Measurements from ENCODE around the gene TMEM18. TPM values are rescaled to one million over a fixed set of nuclear protein-coding genes. Genes with fewer than 3 reads are reported as not detected.

Gene TMEM18
- total and polyA plus RNA-seq, 2 of the 13 experiments (the other 11 are each of a cell fraction or from before 2014, with no cell fraction given) = 45.9 to 49.4 TPM

DNA sequence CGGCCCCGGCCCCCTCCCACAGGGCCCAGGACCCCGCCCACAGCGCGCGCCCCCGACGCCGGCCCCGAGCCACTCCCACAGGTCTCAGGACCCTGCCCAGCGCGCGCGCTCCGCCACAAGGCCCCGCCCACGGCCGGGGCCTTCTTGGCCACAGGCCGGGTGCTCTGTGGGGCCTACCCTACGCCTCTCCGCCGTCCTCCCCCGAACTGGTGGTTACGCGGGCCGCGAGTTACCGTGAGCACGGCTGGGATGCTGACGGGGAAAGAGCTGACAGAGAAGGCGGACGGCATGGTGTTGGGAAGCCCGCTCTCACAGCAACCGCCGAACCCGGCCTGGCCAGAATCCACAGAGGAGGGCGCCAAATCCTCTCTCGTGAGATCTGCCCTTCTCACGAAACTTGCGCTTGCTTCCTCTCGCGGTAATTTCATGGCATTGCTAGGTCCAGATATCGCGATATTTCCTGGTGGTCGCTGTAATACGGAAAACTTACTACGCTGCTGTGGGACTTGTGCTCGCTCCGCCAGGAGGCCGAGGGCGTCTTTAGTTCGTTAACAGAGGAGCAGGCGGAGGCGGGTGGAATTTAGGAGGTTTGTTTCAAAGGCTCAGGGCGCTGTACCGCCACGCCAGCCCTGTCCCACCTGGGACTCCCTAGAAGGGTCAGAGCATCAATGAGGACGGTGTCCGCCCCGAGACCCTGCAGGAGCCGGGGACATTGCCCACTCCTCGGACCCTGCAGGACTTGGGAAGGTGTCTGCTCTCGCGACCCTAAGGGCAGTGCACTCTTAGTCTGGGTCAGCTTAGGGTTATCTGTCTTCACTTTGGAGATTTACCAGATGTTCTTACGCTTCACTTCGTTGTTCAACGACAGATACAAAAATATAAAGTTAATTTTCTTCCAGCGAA, at the start of gene TMEM18 (continued):
- TF ChIP-seq ZBTB7A (CRISPR knock-in tag; IDR thresholded peaks at IDR 0.05) = peak; percentile 76; the same call in 1 of the 2 replicates
- peak; percentile 95 for TF ChIP-seq ZNF547 (CRISPR knock-in tag; IDR thresholded peaks at IDR 0.05)
- no peak for TF ChIP-seq U2AF2 (IDR thresholded peaks at IDR 0.05; ENCODE audit: low read depth, low read length)
- TF ChIP-seq, protein P1, sequence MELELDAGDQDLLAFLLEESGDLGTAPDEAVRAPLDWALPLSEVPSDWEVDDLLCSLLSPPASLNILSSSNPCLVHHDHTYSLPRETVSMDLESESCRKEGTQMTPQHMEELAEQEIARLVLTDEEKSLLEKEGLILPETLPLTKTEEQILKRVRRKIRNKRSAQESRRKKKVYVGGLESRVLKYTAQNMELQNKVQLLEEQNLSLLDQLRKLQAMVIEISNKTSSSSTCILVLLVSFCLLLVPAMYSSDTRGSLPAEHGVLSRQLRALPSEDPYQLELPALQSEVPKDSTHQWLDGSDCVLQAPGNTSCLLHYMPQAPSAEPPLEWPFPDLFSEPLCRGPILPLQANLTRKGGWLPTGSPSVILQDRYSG (CRISPR knock-in tag; IDR thresholded peaks at IDR 0.05) = peak; percentile 86; the same call in 1 of the 2 replicates
- TF ChIP-seq, protein P2, sequence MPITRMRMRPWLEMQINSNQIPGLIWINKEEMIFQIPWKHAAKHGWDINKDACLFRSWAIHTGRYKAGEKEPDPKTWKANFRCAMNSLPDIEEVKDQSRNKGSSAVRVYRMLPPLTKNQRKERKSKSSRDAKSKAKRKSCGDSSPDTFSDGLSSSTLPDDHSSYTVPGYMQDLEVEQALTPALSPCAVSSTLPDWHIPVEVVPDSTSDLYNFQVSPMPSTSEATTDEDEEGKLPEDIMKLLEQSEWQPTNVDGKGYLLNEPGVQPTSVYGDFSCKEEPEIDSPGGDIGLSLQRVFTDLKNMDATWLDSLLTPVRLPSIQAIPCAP (CRISPR knock-in tag; IDR thresholded peaks at IDR 0.05; ENCODE audit: low read depth) = peak; percentile 24; the same call in 1 of the 2 replicates
- TF ChIP-seq SNAPC2 (CRISPR knock-in tag; IDR thresholded peaks at IDR 0.05) = peak; percentile 93
- TF ChIP-seq, protein P3, sequence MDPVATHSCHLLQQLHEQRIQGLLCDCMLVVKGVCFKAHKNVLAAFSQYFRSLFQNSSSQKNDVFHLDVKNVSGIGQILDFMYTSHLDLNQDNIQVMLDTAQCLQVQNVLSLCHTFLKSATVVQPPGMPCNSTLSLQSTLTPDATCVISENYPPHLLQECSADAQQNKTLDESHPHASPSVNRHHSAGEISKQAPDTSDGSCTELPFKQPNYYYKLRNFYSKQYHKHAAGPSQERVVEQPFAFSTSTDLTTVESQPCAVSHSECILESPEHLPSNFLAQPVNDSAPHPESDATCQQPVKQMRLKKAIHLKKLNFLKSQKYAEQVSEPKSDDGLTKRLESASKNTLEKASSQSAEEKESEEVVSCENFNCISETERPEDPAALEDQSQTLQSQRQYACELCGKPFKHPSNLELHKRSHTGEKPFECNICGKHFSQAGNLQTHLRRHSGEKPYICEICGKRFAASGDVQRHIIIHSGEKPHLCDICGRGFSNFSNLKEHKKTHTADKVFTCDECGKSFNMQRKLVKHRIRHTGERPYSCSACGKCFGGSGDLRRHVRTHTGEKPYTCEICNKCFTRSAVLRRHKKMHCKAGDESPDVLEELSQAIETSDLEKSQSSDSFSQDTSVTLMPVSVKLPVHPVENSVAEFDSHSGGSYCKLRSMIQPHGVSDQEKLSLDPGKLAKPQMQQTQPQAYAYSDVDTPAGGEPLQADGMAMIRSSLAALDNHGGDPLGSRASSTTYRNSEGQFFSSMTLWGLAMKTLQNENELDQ (CRISPR knock-in tag; IDR thresholded peaks at IDR 0.05; ENCODE audit: borderline replicate concordance) = peak; percentile 93; the same call in 1 of the 2 replicates
- TF ChIP-seq, protein P4, sequence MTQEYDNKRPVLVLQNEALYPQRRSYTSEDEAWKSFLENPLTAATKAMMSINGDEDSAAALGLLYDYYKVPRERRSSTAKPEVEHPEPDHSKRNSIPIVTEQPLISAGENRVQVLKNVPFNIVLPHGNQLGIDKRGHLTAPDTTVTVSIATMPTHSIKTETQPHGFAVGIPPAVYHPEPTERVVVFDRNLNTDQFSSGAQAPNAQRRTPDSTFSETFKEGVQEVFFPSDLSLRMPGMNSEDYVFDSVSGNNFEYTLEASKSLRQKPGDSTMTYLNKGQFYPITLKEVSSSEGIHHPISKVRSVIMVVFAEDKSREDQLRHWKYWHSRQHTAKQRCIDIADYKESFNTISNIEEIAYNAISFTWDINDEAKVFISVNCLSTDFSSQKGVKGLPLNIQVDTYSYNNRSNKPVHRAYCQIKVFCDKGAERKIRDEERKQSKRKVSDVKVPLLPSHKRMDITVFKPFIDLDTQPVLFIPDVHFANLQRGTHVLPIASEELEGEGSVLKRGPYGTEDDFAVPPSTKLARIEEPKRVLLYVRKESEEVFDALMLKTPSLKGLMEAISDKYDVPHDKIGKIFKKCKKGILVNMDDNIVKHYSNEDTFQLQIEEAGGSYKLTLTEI (CRISPR knock-in tag; conservative IDR thresholded peaks at IDR 0.05) = no peak
- TF ChIP-seq NFIC (IDR thresholded peaks at IDR 0.05; ENCODE audit: low read length) = peak; percentile 84; the same call in 1 of the 2 replicates
- TF ChIP-seq, protein P5, sequence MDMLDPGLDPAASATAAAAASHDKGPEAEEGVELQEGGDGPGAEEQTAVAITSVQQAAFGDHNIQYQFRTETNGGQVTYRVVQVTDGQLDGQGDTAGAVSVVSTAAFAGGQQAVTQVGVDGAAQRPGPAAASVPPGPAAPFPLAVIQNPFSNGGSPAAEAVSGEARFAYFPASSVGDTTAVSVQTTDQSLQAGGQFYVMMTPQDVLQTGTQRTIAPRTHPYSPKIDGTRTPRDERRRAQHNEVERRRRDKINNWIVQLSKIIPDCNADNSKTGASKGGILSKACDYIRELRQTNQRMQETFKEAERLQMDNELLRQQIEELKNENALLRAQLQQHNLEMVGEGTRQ (IDR thresholded peaks at IDR 0.05; ENCODE audit: low read depth, low read length) = no peak
- TF ChIP-seq, protein P5 (CRISPR knock-in tag; IDR thresholded peaks at IDR 0.05; ENCODE audit: borderline replicate concordance) = no peak; the same call in 1 of the 2 replicates
- TF ChIP-seq ZNF703 (CRISPR knock-in tag; IDR thresholded peaks at IDR 0.05; ENCODE audit: borderline replicate concordance) = peak; percentile 82; the same call in 1 of the 2 replicates
- 0 out of 2 replicates have a peak, but pooled peaks have one; percentile 45 for TF ChIP-seq ZSCAN30 (CRISPR knock-in tag; IDR thresholded peaks at IDR 0.05)
- TF ChIP-seq, protein P6, sequence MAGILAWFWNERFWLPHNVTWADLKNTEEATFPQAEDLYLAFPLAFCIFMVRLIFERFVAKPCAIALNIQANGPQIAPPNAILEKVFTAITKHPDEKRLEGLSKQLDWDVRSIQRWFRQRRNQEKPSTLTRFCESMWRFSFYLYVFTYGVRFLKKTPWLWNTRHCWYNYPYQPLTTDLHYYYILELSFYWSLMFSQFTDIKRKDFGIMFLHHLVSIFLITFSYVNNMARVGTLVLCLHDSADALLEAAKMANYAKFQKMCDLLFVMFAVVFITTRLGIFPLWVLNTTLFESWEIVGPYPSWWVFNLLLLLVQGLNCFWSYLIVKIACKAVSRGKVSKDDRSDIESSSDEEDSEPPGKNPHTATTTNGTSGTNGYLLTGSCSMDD (CRISPR knock-in tag; IDR thresholded peaks at IDR 0.05) = peak; percentile 38; the same call in 1 of the 2 replicates
- peak; percentile 92 for TF ChIP-seq CAMTA2 (CRISPR knock-in tag; IDR thresholded peaks at IDR 0.05; ENCODE audit: borderline replicate concordance)

Data from HepG2 (cell line).